ENCODE measurements around the gene CIC.

DNA sequence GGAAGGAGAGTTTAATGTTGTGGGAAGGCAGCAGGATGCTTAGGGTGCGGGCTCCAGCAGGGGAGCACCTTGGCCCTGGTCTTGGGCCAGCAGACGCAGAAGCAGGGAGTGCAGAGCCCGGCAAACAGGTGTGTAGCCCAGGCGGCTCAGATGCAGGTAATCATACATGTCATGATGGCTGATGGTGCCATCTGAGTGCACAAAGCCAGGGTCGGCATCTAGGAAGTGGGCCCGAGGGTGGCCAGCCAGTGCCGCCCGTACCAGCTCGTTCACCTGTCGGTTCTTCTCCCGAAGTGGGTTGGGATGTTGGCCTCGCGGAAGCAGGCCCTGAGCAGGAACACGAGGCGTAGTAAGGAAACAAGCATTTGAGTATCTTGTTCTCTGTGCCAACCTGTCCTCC, 28.0 kb downstream of the CIC start:
- TF ChIP-seq, protein P1, sequence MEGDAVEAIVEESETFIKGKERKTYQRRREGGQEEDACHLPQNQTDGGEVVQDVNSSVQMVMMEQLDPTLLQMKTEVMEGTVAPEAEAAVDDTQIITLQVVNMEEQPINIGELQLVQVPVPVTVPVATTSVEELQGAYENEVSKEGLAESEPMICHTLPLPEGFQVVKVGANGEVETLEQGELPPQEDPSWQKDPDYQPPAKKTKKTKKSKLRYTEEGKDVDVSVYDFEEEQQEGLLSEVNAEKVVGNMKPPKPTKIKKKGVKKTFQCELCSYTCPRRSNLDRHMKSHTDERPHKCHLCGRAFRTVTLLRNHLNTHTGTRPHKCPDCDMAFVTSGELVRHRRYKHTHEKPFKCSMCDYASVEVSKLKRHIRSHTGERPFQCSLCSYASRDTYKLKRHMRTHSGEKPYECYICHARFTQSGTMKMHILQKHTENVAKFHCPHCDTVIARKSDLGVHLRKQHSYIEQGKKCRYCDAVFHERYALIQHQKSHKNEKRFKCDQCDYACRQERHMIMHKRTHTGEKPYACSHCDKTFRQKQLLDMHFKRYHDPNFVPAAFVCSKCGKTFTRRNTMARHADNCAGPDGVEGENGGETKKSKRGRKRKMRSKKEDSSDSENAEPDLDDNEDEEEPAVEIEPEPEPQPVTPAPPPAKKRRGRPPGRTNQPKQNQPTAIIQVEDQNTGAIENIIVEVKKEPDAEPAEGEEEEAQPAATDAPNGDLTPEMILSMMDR (IDR thresholded peaks at IDR 0.05): no peak
- TF ChIP-seq POLR2A (IDR thresholded peaks at IDR 0.05): no peak

Measured in body of pancreas (tissue), 4 donors.